ENCODE measurements around the gene INPP5B.

- TF ChIP-seq EP300 (IDR thresholded peaks at IDR 0.05): no peak
- TF ChIP-seq CTCF (IDR thresholded peaks at IDR 0.05): no peak
- no peak for TF ChIP-seq POLR2AphosphoS5 (IDR thresholded peaks at IDR 0.05)
- TF ChIP-seq POLR2A (IDR thresholded peaks at IDR 0.05): no peak
These were observed 80.4 kb downstream of the INPP5B start for GRCh38 chr1:37866491-37866890.

Data from upper lobe of left lung (tissue), 4 donors.